IMR-90 (cell line): ENCODE measurements around the gene CUX1. TPM values are rescaled to one million over a fixed set of nuclear protein-coding genes. Genes with fewer than 3 reads are reported as not detected.

Experiments used
- ATAC-seq: fragments of 200-7000 bp; cut with Tn5 transposase; 2 replicates; pipeline ENCODE4 v1.9.1; 2020; ENCODE audit warnings: low read depth, mild to moderate bottlenecking, moderate library complexity
- BruUV-seq: library from RNA; stranded (reverse); fragments of 400-500 nt; replicated peaks from 2 replicates; lab custom pipeline; 2021; lab: Mats Ljungman, UMichigan
- CTCF ChIA-PET: fragments of 300-600 bp; formaldehyde crosslinking; extraction: SDS; loops from one replicate; lab custom pipeline; 2021; ENCODE audit warnings: antibody characterized with exemption; lab: Yijun Ruan, JAX
- POLR2A ChIA-PET: fragments of 300-600 bp; sonication (Branson Sonifier 250); formaldehyde crosslinking; loops from one replicate; lab custom pipeline; 2022; ENCODE audit warnings: antibody characterized with exemption; ENCODE audit not compliant: unreplicated experiment; lab: Charles Lee
- DNase-seq: peaks from one replicate; pipeline ENCODE4 v3.0.0; 2013
- H2AFZ ChIP-seq: replicated peaks from 2 replicates; pipeline ENCODE3; 2013; ENCODE audit warnings: low read length, mild to moderate bottlenecking; ENCODE audit not compliant: poor library complexity
- H2AK5ac ChIP-seq: 2 replicates; pipeline ENCODE4 v1.6.1; 2013; ENCODE audit warnings: low read depth, low read length, inconsistent platforms
- H2AK9ac ChIP-seq: replicated peaks from 2 replicates; pipeline ENCODE3; 2013; ENCODE audit warnings: mild to moderate bottlenecking, low read depth, low read length, moderate library complexity; ENCODE audit not compliant: poor library complexity
- H2BK120ac ChIP-seq: 2 replicates; pipeline ENCODE4 v1.6.1; 2013; ENCODE audit warnings: low read depth, low read length, inconsistent platforms
- H2BK15ac ChIP-seq: 3 replicates; pipeline ENCODE4 v1.6.1; 2013; ENCODE audit warnings: low read depth, low read length, inconsistent platforms
- H2BK20ac ChIP-seq: 2 replicates; pipeline ENCODE4 v1.6.1; 2013; ENCODE audit warnings: low read depth, mild to moderate bottlenecking, inconsistent platforms, low read length, moderate library complexity
- H2BK5ac ChIP-seq: 2 replicates; pipeline ENCODE4 v1.6.1; 2013; ENCODE audit warnings: mild to moderate bottlenecking, low read depth, low read length, inconsistent platforms; ENCODE audit not compliant: poor library complexity, severe bottlenecking
- H3K14ac ChIP-seq: replicated peaks from 2 replicates; pipeline ENCODE4 v1.6.1; 2013; ENCODE audit warnings: low read depth, low read length, inconsistent platforms
- H3K18ac ChIP-seq: 2 replicates; pipeline ENCODE4 v1.6.1; 2013; ENCODE audit warnings: low read depth, low read length, control low read depth
- H3K23ac ChIP-seq: 2 replicates; pipeline ENCODE4 v1.6.1; 2013; ENCODE audit warnings: low read depth, low read length, inconsistent platforms
- H3K27ac ChIP-seq: 2 replicates; pipeline ENCODE4 v1.5.1; 2013; ENCODE audit warnings: mild to moderate bottlenecking, control low read depth, low read length; ENCODE audit not compliant: insufficient read depth
- H3K27me3 ChIP-seq: 2 replicates; pipeline ENCODE4 v1.6.1; 2013; ENCODE audit warnings: low read length; ENCODE audit not compliant: control insufficient read depth, insufficient read depth
- H3K36me3 ChIP-seq: 2 replicates; pipeline ENCODE4 v1.6.1; 2013; ENCODE audit warnings: low read length, mixed read lengths; ENCODE audit not compliant: control insufficient read depth, insufficient read depth
- H3K4ac ChIP-seq: 2 replicates; pipeline ENCODE4 v1.6.1; 2013; ENCODE audit warnings: low read depth, low read length, inconsistent platforms
- H3K4me1 ChIP-seq: 2 replicates; pipeline ENCODE4 v1.6.1; 2013; ENCODE audit warnings: low read length, mixed read lengths; ENCODE audit not compliant: control insufficient read depth, insufficient read depth
- H3K4me2 ChIP-seq: 2 replicates; pipeline ENCODE4 v1.6.1; 2013; ENCODE audit warnings: low read depth, mild to moderate bottlenecking, control low read depth, low read length, moderate library complexity
- H3K4me3 ChIP-seq: 2 replicates; pipeline ENCODE4 v1.5.1; 2013; ENCODE audit warnings: low read depth, mild to moderate bottlenecking, control low read depth, low read length, moderate library complexity; ENCODE audit not compliant: insufficient read depth
- H3K56ac ChIP-seq: 2 replicates; pipeline ENCODE4 v1.6.1; 2013; ENCODE audit warnings: low read length, inconsistent platforms; ENCODE audit not compliant: insufficient read depth; ENCODE audit errors: extremely low read depth
- H3K79me1 ChIP-seq, 2 experiments: 2 replicates each; pipeline ENCODE4 v1.6.1; 2013; ENCODE audit warnings: low read length in 2 of 2, inconsistent platforms in 1 of 2, low read depth in 1 of 2
- H3K9ac ChIP-seq: 2 replicates; pipeline ENCODE4 v1.6.1; 2013; ENCODE audit warnings: low read depth, low read length, control low read depth
- H3K9me1 ChIP-seq: 2 replicates; pipeline ENCODE4 v1.6.1; 2013; ENCODE audit warnings: low read length, inconsistent platforms; ENCODE audit not compliant: insufficient read depth
- H3K9me3 ChIP-seq: 2 replicates; pipeline ENCODE4 v1.6.1; 2013; ENCODE audit warnings: low read length; ENCODE audit not compliant: control insufficient read depth, insufficient read depth
- H4K20me1 ChIP-seq: 2 replicates; pipeline ENCODE4 v1.6.1; 2013; ENCODE audit warnings: low read length, inconsistent platforms; ENCODE audit not compliant: insufficient read depth
- H4K5ac ChIP-seq: 2 replicates; pipeline ENCODE4 v1.6.1; 2013; ENCODE audit warnings: mild to moderate bottlenecking, low read depth, low read length, control low read depth
- H4K8ac ChIP-seq, 2 experiments: 2 replicates each; pipeline ENCODE4 v1.6.1; 2013; ENCODE audit warnings: low read depth in 2 of 2, low read length in 2 of 2, control low read depth in 1 of 2, inconsistent platforms in 1 of 2
- H4K91ac ChIP-seq: 2 replicates; pipeline ENCODE4 v1.6.1; 2013; ENCODE audit warnings: low read depth, low read length, inconsistent platforms; ENCODE audit not compliant: insufficient read depth
- BHLHE40 ChIP-seq: fragments of 150-350 bp; IDR thresholded peaks from 2 replicates; pipeline ENCODE4 v1.6.1; 2016; ENCODE audit warnings: mild to moderate bottlenecking, low read depth, low read length
- CHD1 ChIP-seq: IDR thresholded peaks from 2 replicates; pipeline ENCODE4 v1.6.1; 2012; ENCODE audit warnings: low read depth, low read length, improper control_type of control experiment
- CTCF ChIP-seq: conservative IDR thresholded peaks from 2 replicates; pipeline ENCODE4 v1.5.1; 2012; ENCODE audit warnings: mild to moderate bottlenecking, low read depth, low read length, improper control_type of control experiment
- ELK1 ChIP-seq: fragments of 150-350 bp; IDR thresholded peaks from 2 replicates; pipeline ENCODE4 v1.6.1; 2016; ENCODE audit warnings: low read depth, mild to moderate bottlenecking, low read length, moderate library complexity, borderline replicate concordance
- FOS ChIP-seq: fragments of 150-350 bp; IDR thresholded peaks from 2 replicates; pipeline ENCODE4 v1.6.1; 2016; ENCODE audit warnings: low read depth, low read length
- MAZ ChIP-seq: IDR thresholded peaks from 2 replicates; pipeline ENCODE4 v1.6.1; 2012; ENCODE audit warnings: low read depth, mild to moderate bottlenecking, low read length, improper control_type of control experiment, moderate library complexity, borderline replicate concordance
- NFE2L2 ChIP-seq: fragments of 150-350 bp; IDR thresholded peaks from 2 replicates; pipeline ENCODE4 v1.6.1; 2016; ENCODE audit warnings: low read depth, mild to moderate bottlenecking, low read length
- POLR2A ChIP-seq: IDR thresholded peaks from 2 replicates; pipeline ENCODE4 v1.6.1; 2012; ENCODE audit warnings: mild to moderate bottlenecking, low read depth, low read length
- RAD21 ChIP-seq: IDR thresholded peaks from 2 replicates; pipeline ENCODE4 v1.6.1; 2012; ENCODE audit warnings: low read length, improper control_type of control experiment
- RCOR1 ChIP-seq: IDR thresholded peaks from 2 replicates; pipeline ENCODE4 v1.6.1; 2012; ENCODE audit warnings: mild to moderate bottlenecking, low read length, improper control_type of control experiment; ENCODE audit not compliant: insufficient replicate concordance
- RFX5 ChIP-seq: IDR thresholded peaks from 2 replicates; pipeline ENCODE4 v1.8.0; 2012; ENCODE audit warnings: low read depth, mild to moderate bottlenecking, low read length, moderate library complexity
- USF2 ChIP-seq: fragments of 150-350 bp; IDR thresholded peaks from 2 replicates; pipeline ENCODE4 v1.6.1; 2017; ENCODE audit warnings: mild to moderate bottlenecking, antibody characterized with exemption, low read length, low read depth
- WGBS, 2 experiments: methylation state at CpG; one replicate each; pipeline versions ENCODE4 v1.1.5 to v1.1.7; 2013; ENCODE audit warnings: missing lambda C conversion rate in 2 of 2; ENCODE audit not compliant: insufficient read length in 1 of 2; ENCODE audit errors: extremely low coverage in 2 of 2; 5-methylcytosine and 5-hydroxymethylcytosine counted together
- dilution Hi-C: fragments of 300-500 bp; cut with HindIII; formaldehyde crosslinking; loops from one replicate; pipeline ENCODE4 v1.14.3; 2018; ENCODE audit warnings: low sequenced_read_pairs; ENCODE audit not compliant: unreplicated experiment
- in situ Hi-C: fragments of 300-500 bp; cut with MboI; formaldehyde crosslinking; loops from 3 replicates; pipeline ENCODE4 v1.14.3; 2019; ENCODE audit warnings: low sequenced_read_pairs, inconsistent platforms, mixed read lengths
- intact Hi-C: fragments of 100-400 bp; cut with micrococcal nuclease; formaldehyde crosslinking; loops from 2 replicates; pipeline ENCODE4 v1.10.0; 2022
- polyA plus RNA-seq, 3 experiments: library from polyadenylated mRNA; depleted of rRNA; stranded (reverse); fragments of >200 nt; gene quantifications; 2 replicates each; pipeline ENCODE4 v1.2.3, GENCODE V29; 2012; ENCODE audit warnings: low replicate concordance in 1 of 3
- total RNA-seq: library from RNA; depleted of rRNA; stranded (reverse); fragments of >200 nt; gene quantifications from 2 replicates; pipeline ENCODE4 v1.2.3, GENCODE V29; 2012

CUX1 gene
- total and polyA plus RNA-seq, 2 of the 4 experiments (the other 2 are of a cell fraction), result 19.7 to 46.4 TPM

GRCh38 chr7:102197161-102197560 lies 379.7 kb downstream of the CUX1 start:
- H3K56ac ChIP-seq, result no peak overlapping the region
- in situ Hi-C loops, result no loop called here
- no peaks in the 10 kb centered on the region for H3K9me3 ChIP-seq
- no peak overlapping the region for H3K9ac ChIP-seq
- no peak overlapping the region for H3K18ac ChIP-seq
- H3K79me1 ChIP-seq, result peaks cover 0 to 11% of the 10 kb centered on the region in 2 experiments; a peak in 1 of 4 replicates
- no peak for ATAC-seq
- no peak overlapping the region for H3K27ac ChIP-seq
- no peak overlapping the region for H2BK15ac ChIP-seq
- no peak overlapping the region for H2BK5ac ChIP-seq
- H3K23ac ChIP-seq, result no peak overlapping the region
- intact Hi-C loops, result no loop called here
- H4K91ac ChIP-seq, result no peak overlapping the region
- no peak for DNase-seq
- no peak overlapping the region for H3K14ac ChIP-seq
- H4K5ac ChIP-seq, result no peak overlapping the region
- no peaks in the 10 kb centered on the region for H3K9me1 ChIP-seq
- no peak overlapping the region for H3K4me2 ChIP-seq
- POLR2A ChIA-PET, result no interaction called here
- no peak overlapping the region for H2AFZ ChIP-seq
- H2AK5ac ChIP-seq, result no peak overlapping the region
- H3K4me3 ChIP-seq, result no peak overlapping the region
- TF ChIP-seq RAD21 (no peak), POLR2A (no peak), CHD1 (no peak), USF2 (no peak), CTCF (no peak), MAZ (no peak), FOS (no peak), RCOR1 (no peak), ELK1 (no peak), BHLHE40 (no peak), RFX5 (no peak), NFE2L2 (no peak)
- BruUV-seq, result no TSS peak
- CTCF ChIA-PET, result interaction anchor here (0.6 kb wide), 1 partner anchor 8 kb away, joined by 3 read pairs; no protein-coding TSS in a partner anchor
- no peak overlapping the region for H2BK120ac ChIP-seq
- H3K4ac ChIP-seq, result no peak overlapping the region
- no peak overlapping the region for H2AK9ac ChIP-seq
- WGBS, 2 experiments, result 97% methylated on average over 14 of the region's 17 CpGs; no CpG with 5 or more reads in 1 of the 2 experiments
- dilution Hi-C loops, result no loop called here
- H4K8ac ChIP-seq, result no peak overlapping the region
- H3K27me3 ChIP-seq, result no peaks in the 10 kb centered on the region
- no peak overlapping the region for H2BK20ac ChIP-seq
- peaks cover 55% of the 10 kb centered on the region for H3K36me3 ChIP-seq
- H3K4me1 ChIP-seq, result no peaks in the 10 kb centered on the region
- H4K20me1 ChIP-seq, result no peaks in the 10 kb centered on the region
